HUES48 (cell line): ENCODE data around the gene COMMD4.
"Not testable (repeated sequence)": the region's sequence is repeated elsewhere in the genome, so short reads cannot be mapped to it uniquely, and the experiment has no call there.

Experiments
- H3K27ac ChIP-seq: one replicate; pipeline ENCODE4 v1.7.0; 2013; ENCODE audit warnings: low read depth, low read length, inconsistent platforms
- H3K27me3 ChIP-seq: 2 replicates; pipeline ENCODE4 v1.6.1; 2013; ENCODE audit warnings: mild to moderate bottlenecking, low read length; ENCODE audit not compliant: control insufficient read depth, insufficient read depth
- H3K36me3 ChIP-seq: 2 replicates; pipeline ENCODE4 v1.6.1; 2013; ENCODE audit warnings: low read length; ENCODE audit not compliant: control insufficient read depth, insufficient read depth
- H3K4me1 ChIP-seq: 2 replicates; pipeline ENCODE4 v1.6.1; 2013; ENCODE audit warnings: mild to moderate bottlenecking, low read length; ENCODE audit not compliant: control insufficient read depth, insufficient read depth
- H3K4me3 ChIP-seq: 2 replicates; pipeline ENCODE4 v1.5.1; 2013; ENCODE audit warnings: mild to moderate bottlenecking, low read depth, low read length
- H3K9ac ChIP-seq: 2 replicates; pipeline ENCODE4 v1.6.1; 2013; ENCODE audit warnings: mild to moderate bottlenecking, low read depth, low read length, moderate library complexity
- H3K9me3 ChIP-seq: 2 replicates; pipeline ENCODE4 v1.6.1; 2013; ENCODE audit warnings: low read length; ENCODE audit not compliant: control insufficient read depth, insufficient read depth

The COMMD4 gene

DNA sequence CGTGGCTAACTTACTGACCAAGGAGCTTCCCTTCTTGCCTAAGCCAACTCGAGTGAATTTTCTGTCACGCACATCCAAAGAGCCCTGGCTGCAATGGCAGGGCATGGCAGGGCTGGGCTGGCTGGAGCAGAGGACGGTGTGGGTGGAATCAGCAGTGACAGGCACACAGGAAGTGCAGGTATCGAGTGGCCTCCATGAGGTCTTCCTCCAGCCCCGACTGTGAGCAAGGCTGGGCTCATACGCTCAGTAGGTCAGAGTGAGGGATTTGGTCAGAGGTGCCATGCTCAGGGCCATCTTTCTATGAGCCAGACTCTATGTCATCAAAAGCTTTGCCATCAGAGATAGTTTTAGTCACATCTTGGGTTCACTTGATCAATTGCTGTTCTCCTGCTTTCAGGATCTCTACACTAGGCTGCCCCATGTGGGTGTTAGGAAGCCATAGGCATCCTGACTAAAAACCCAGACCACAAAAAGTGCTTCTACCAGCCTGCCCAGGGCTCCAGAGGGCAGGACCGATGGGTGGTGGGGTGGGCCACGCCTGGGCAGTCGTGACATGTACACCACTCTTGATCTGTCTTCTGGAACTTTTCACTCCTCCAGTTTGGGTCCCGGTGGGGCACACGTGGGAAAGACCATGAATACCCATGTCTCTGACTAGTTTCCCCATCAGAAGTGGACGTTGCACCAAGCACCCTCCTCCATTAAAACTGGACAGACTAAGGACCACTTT, 22.6 kb upstream of the COMMD4 start:
- H3K4me3 ChIP-seq = no peak overlapping the region
- no peaks in the 10 kb centered on the region for H3K9me3 ChIP-seq
- no peak overlapping the region for H3K27ac ChIP-seq
- H3K4me1 ChIP-seq = no peaks in the 10 kb centered on the region
- H3K36me3 ChIP-seq = no peaks in the 10 kb centered on the region
- peaks cover 4% of the 10 kb centered on the region; the same call in 1 of the 2 replicates for H3K27me3 ChIP-seq
- H3K9ac ChIP-seq = no peak overlapping the region

DNA sequence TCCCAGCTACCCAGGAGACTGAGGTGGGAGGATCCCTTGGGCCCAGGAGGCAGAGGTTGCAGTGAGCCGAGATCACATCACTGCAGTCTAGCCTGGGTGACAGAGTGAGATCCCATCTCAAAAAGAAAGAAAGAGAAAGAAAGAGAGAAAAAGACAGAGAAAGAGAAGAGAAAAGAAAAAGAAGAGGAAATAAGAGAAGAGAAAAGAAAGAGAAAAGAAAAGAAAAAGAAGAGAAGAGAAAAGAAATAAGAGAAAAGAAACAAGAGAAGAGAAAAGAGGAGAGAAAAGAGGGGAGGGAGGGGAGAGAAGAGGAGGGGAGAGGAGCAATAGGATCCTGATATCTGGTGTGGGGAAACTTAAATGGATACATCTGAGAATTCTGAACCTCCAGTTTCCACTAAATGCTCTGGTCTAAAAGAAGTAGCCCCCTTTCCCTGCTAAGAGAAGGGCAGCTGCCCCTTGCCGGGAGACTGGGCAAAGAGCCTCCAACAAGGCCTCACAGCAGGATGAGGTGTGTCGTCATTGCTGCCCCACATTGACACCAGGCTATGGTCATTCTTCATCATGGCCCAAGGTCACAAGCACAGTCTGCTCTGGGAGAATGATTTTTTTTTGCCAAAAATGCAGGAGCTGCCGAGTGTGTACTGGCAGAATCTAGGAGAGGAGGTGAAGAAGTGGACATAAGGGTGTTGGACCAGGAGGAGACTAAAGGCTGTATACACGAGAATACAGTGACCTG, 21.1 kb upstream of the COMMD4 start:
- no peaks in the 10 kb centered on the region for H3K9me3 ChIP-seq
- no peak overlapping the region for H3K9ac ChIP-seq
- H3K4me3 ChIP-seq = no peak overlapping the region
- no peaks in the 10 kb centered on the region for H3K36me3 ChIP-seq
- H3K27me3 ChIP-seq = no peaks in the 10 kb centered on the region
- H3K27ac ChIP-seq = no peak overlapping the region
- H3K4me1 ChIP-seq = no peaks in the 10 kb centered on the region

DNA sequence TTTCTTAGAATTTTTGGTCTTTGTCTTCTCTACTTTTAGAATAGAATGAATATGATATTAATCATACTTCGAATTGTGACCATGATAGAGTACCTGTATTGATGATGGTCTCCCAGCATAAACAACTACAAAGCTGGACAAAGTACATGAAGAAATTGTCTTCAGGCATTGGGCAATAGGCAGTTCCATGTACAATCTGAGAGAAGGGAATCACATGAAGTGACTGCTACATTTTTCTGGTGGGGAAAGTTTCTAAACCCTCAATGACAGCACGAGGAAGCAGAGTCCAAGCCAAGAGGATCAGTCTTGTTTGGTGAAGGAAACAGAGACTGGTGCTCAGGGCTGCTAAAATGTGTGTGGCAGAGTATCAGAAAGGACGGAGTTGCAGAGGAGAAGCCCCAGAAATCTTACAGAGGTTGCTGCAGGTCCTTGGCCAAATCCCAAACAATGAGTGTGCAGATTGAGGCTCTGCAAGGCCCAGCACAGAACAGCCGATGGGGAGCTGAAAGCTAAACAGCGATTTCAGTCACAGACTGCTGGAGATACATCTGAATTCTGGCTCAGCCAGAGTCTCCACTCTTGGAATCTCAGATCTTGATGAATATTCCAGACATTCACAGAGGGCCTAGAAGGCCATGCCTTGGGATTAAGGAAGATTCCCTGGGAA, 16.5 kb upstream of the COMMD4 start:
- not testable (repeated sequence) for H3K9ac ChIP-seq

DNA sequence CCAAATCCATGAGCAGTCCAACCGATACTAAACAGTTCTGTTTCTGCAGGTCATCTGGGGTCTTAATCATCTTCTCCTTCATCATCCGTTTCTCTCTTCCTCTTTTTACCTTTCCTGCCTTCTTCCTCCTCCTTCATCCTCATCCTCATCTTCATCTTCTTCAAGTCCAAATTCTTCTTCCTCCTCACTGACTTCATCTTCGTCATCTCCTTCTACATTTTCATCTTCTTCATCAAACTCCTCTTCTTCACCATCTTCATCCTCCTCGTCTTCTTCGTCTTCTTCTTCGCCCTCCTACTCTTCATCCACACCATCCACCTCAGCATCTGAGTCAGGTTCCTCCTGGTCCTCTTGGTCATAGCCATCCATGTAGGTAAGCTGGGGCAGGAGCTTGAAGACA, 14.2 kb upstream of the COMMD4 start:
- no peaks in the 10 kb centered on the region for H3K9me3 ChIP-seq
- H3K27me3 ChIP-seq = no peaks in the 10 kb centered on the region
- H3K9ac ChIP-seq = no peak overlapping the region
- no peaks in the 10 kb centered on the region for H3K4me1 ChIP-seq
- no peak overlapping the region for H3K27ac ChIP-seq
- H3K4me3 ChIP-seq = no peak overlapping the region
- no peaks in the 10 kb centered on the region for H3K36me3 ChIP-seq

More for the DNA sequence above, 16.5 kb upstream of the COMMD4 start:
- not testable (repeated sequence) for H3K9me3 ChIP-seq, H3K27me3 ChIP-seq, H3K36me3 ChIP-seq, H3K4me3 ChIP-seq, H3K4me1 ChIP-seq, H3K27ac ChIP-seq

DNA sequence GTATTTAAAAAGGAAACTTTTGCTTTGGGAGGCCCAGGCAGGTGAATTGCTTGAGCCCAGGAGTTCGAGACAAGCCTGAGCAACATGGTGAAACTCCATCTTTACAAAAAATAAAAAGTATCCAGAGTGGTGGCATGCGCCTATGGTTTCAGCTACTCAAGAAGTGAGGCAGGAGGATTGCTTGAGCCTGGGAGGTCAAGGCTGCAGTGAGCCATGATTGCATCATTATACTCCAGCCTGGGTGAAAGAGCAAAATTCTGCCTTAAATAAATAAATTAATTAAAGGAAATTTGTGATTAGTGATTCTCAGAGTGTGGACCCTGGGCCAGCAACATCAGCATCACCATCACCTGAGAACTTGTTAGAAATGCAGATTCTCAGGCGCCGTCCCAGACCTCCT, 9.9 kb upstream of the COMMD4 start:
- Histone ChIP-seq H3K9ac (no peak overlapping the region), H3K27me3 (no peaks in the 10 kb centered on the region), H3K27ac (no peak overlapping the region), H3K36me3 (no peaks in the 10 kb centered on the region), H3K4me3 (no peak overlapping the region), H3K9me3 (no peaks in the 10 kb centered on the region), H3K4me1 (no peaks in the 10 kb centered on the region)

DNA sequence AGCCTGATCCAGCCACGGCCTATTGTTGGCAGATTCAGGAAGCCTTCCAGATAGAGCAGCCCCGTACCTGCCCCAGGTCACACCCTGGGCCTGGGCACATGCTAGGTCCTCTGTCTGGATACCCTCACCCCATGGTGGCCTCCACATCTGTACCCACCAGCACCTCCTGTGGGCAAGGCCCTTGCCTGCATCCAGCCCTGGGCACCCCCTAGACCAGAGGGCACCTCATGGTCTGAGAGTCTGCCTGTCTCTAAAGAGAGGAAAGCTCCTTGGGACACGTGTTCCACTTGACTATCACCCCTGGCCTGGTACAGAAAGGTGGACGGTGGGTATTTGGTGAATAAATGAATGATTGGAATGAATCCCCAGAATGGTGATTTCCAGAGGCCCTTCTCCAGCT, 8.9 kb upstream of the COMMD4 start:
- Histone ChIP-seq H3K27me3 (no peaks in the 10 kb centered on the region), H3K9ac (no peak overlapping the region), H3K9me3 (no peaks in the 10 kb centered on the region), H3K27ac (no peak overlapping the region), H3K4me3 (no peak overlapping the region), H3K36me3 (no peaks in the 10 kb centered on the region), H3K4me1 (no peaks in the 10 kb centered on the region)

DNA sequence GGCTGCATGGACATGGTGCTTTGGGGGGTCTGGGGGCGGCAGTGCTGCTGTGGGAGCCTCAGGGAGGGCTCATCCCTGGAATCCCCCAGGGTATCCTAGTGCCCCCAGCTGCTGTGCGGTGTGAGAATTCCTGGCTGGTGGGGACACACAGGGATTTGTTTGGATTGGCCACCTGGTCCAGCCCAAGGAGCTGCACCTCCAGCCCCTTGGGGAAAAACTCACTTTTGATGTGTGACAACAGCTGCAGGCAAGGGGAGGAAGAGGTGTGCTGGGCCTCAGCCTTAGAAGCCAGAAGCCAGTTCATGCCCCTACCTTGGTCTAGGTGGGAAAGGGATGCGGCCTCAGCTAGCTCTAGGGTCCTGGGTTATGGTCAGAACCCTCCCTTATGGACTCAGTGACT, 8.4 kb upstream of the COMMD4 start:
- Histone ChIP-seq H3K27ac (no peak overlapping the region), H3K9ac (no peak overlapping the region), H3K4me3 (no peak overlapping the region), H3K9me3 (no peaks in the 10 kb centered on the region), H3K36me3 (no peaks in the 10 kb centered on the region), H3K4me1 (no peaks in the 10 kb centered on the region), H3K27me3 (no peaks in the 10 kb centered on the region)

DNA sequence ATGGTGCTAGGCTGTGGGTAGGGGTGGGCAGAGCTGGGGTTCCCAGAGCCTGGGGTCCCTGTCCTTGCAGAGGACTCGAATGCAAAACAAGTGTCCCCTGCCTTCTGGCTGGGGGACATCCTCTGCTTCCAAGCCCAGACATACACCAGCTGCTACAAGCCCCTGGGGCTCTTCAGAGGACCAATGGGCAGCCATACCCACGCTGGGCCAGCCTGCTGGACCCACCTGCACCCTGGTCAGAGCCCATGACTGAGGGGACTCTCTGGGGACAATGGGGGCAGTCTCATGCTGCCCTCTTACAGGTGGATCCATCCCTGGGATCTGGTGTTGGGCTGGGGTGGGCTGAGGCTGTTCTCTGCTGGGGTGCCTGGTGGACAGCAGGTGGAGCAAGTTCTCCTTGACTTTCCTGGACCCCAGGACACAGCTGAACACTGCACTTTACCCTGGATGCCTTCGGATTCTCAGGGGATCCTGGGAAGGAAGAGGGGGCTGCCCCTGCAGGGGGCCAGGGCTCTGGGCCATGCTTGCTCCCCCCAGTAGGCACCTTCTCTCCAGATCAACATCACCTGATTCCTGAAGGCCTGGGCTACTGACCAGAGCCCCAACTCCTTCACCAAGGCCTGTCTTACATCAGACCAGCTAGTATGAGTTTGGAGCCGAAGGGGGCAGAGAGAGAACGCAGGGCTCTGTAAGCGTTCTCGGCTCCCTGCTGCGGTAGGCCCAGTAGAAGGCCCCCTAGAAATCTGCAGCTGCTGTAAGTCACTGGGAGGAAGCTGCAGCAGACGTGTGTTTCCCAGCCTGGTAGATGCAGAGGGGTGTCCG, 7.2 kb upstream of the COMMD4 start:
- Histone ChIP-seq H3K4me1 (no peaks in the 10 kb centered on the region), H3K27me3 (no peaks in the 10 kb centered on the region), H3K27ac (no peak overlapping the region), H3K9ac (no peak overlapping the region), H3K4me3 (no peak overlapping the region), H3K36me3 (no peaks in the 10 kb centered on the region), H3K9me3 (no peaks in the 10 kb centered on the region)

DNA sequence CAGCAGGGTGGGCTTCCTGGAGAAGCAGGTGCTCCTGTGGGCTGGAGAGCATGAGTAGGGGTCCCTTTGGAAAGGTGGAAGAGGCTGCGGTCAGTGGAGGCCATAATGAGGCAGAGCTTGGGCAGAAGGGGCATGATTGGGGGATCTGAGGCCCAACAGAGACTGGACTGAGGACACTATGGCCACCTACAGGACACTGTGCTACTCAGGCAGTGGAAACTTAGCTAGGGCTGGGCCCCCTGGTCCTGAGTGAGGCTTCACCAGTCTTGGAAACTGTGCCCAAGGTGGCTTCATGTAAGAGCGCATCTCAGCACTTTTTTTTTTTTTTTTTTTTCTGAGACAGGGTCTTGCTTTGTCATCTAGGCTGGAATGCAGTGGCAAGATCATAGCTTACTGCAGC, 6.3 kb upstream of the COMMD4 start:
- no peak overlapping the region for H3K27ac ChIP-seq
- H3K27me3 ChIP-seq = no peaks in the 10 kb centered on the region
- no peaks in the 10 kb centered on the region for H3K9me3 ChIP-seq
- no peaks in the 10 kb centered on the region for H3K36me3 ChIP-seq
- H3K4me1 ChIP-seq = no peaks in the 10 kb centered on the region
- H3K4me3 ChIP-seq = no peak overlapping the region
- no peak overlapping the region for H3K9ac ChIP-seq

DNA sequence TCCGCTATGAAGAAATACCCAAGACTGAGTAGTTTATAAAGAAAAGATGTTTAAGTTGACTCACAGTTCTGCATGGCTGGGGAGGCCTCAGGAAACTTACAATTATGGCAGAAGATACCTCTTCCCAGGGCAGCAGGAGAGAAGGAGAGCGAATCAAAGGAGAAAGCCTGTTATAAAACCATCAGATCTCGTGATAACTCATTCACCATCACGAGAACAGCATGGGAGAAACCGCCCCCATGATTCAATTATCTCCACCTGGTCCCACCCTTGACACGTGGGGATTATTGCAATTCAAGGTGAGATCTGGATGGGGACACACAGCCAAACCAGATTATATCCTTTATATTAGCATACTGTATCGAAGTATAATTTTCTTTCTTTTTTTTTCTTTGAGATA, 3.8 kb upstream of the COMMD4 start:
- not testable (repeated sequence) for H3K9me3 ChIP-seq, H3K27me3 ChIP-seq, H3K36me3 ChIP-seq, H3K4me1 ChIP-seq, H3K4me3 ChIP-seq, H3K9ac ChIP-seq, H3K27ac ChIP-seq
